Measurements from ENCODE around the gene LGR6.

Gene LGR6

GRCh38 chr1:202160377-202160940 lies 33.1 kb upstream of the LGR6 start, which contains the start of gene PTPN7:
Gene PTPN7 (minus strand): TSS chr1:202160602. CDS start chr1:202159402, 1,200 bp downstream.
- TF ChIP-seq CTCF (IDR thresholded peaks at IDR 0.05; ENCODE audit: low read depth, low read length): no peak
- H3K4me3 ChIP-seq (ENCODE audit: low read depth, low read length): no peak within 1 kb of the TSS

- H3K4me3 ChIP-seq (ENCODE audit: low read depth, low read length): no peak overlapping the region
- no peak for TF ChIP-seq CTCF (IDR thresholded peaks at IDR 0.05; ENCODE audit: low read depth, low read length)
Measured at GRCh38 chr1:202161151-202162046, 32.2 kb upstream of the LGR6 start.

- no peak for TF ChIP-seq CTCF (IDR thresholded peaks at IDR 0.05; ENCODE audit: low read depth, low read length)
- H3K4me3 ChIP-seq (ENCODE audit: low read depth, low read length): no peak overlapping the region
Measured at GRCh38 chr1:202162047-202162417, 31.6 kb upstream of the LGR6 start.

GRCh38 chr1:202162418-202163280 lies 30.9 kb upstream of the LGR6 start:
- TF ChIP-seq CTCF (IDR thresholded peaks at IDR 0.05; ENCODE audit: low read depth, low read length): no peak
- no peak overlapping the region for H3K4me3 ChIP-seq (ENCODE audit: low read depth, low read length)

- no peak for TF ChIP-seq CTCF (IDR thresholded peaks at IDR 0.05; ENCODE audit: low read depth, low read length)
- H3K4me3 ChIP-seq (ENCODE audit: low read depth, low read length): no peak overlapping the region
Measured at GRCh38 chr1:202163281-202164270, 30.0 kb upstream of the LGR6 start.

GRCh38 chr1:202164271-202165037 lies 29.1 kb upstream of the LGR6 start:
- no peak overlapping the region for H3K4me3 ChIP-seq (ENCODE audit: low read depth, low read length)
- TF ChIP-seq CTCF (IDR thresholded peaks at IDR 0.05; ENCODE audit: low read depth, low read length): no peak

Measured in WI38 (cell line).